GM18507 (cell line): Measurements from ENCODE around the gene TUBGCP6.
A peak's percentile ranks its signal among the peaks of the same experiment; 100 is the strongest.

ENCODE experiments used
- DNase-seq: peaks from one replicate; pipeline ENCODE4 v3.0.0; 2011; ENCODE audit warnings: low read depth; ENCODE audit not compliant: insufficient read length; ENCODE audit errors: extremely low spot score
- FAIRE-seq: peaks from 2 replicates; lab custom pipeline; 2011; peaks lifted over from hg19 to GRCh38; lab: Jason Lieb, UNC

Gene TUBGCP6

DNA sequence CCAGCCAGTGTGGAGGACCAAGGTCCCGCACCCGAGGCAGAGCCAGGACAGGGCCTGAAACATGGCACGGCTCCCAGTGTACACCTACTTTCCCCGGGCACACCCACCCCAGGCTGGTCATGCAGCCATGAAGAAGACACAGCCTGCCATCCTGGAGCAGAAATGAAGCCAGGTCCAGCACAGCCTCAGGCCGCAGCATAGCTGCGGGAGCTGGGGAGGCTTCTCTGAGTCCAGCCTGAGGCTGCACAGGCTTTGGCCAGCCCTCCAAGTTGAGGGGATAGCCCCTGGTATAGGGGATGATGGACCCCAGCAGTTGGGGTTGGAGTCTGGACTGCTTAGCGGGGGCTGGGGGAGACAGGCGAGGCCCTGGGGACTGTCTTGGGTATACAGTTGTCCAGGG, 9.1 kb upstream of the TUBGCP6 start:
- no peak for FAIRE-seq
- DNase-seq = no peak

DNA sequence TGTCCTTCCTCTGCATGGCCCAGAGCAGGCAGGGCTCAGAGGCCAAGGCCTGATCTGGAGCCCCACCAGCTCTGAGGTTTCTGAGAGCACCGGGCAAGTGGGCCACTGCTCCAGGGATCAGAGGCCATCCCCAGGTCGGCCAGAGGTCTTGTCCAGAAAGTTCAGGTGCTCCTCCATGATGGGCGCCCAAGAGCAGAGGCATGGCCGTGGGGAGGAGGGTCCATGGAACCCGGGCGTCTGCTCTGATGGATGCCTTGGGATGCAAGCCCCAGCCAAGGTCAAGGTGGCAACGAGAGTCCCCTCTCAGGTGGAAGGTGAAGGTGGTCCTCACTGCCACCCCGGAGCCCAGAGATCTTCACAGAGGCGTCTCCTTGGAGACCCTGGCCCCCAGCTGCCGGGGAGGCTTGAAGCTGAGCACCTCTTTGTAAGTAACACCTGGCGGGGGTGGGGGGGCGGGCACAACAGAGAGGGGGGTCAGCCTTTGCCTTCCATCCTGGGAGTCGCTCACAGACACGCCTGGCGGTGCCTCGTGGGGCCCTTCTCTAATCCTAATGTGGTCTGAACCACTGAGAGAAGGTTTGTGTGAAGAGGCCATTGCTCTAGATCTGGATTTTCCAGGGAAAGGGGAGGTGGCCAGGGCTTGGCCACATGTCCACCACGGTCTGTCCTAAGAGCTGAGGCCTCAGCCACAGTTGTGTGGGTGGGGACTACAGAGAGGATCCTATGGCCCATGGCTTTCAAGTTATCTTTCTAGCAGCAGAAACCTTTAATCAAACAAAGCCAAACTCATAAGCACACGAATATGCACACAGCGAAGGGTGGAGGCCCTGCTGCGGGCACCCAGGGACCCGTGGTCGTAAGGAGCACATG, 8.5 kb upstream of the TUBGCP6 start:
- FAIRE-seq (no peak), DNase-seq (no peak)

DNA sequence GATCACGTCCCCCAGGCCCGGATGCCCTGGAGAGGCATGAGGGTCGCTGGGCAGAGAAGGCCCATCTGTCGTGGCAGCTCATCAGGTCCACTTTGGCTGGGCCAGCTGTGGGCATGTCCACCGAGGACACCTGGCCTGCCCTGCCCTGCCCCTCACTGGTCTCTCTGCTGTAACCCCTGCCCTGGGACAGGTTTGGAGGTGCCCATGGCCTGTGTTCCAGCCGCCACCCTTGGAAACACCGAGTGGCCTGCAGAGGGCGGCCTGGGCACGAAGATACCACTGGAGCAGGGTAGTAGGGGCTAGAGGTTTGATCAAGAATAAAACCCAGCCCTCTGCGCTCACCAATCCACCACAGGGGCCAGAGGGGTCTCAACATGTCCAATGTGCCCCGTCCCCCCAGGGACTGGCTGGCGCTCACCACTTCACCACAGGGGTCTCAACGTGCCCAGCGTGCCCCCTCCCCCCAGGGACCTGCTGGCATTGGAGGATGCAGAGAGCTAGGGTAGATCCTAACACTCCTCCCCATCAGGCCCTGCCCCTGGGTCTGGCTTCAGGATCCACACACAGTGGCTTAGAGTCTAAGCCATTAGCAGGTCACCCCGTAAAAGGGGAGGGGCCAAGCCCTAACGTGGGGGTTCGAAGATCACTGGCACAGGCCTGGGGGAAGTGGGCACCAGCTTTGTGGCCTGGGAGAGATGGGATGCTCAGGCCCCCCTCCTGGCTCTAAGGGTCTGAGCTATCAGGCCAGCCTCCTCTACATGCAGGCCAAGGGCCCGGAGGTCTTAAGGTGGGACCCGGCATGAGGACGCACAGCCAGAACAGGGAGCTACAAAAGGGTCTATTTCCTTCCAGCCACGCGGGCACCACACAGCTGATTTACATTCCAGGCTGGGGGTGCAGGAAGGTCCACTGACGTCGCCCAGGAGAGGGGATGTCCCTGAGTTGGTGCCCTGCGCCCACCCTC, 7.5 kb upstream of the TUBGCP6 start:
- peak; percentile 80 for FAIRE-seq
- no peak for DNase-seq

DNA sequence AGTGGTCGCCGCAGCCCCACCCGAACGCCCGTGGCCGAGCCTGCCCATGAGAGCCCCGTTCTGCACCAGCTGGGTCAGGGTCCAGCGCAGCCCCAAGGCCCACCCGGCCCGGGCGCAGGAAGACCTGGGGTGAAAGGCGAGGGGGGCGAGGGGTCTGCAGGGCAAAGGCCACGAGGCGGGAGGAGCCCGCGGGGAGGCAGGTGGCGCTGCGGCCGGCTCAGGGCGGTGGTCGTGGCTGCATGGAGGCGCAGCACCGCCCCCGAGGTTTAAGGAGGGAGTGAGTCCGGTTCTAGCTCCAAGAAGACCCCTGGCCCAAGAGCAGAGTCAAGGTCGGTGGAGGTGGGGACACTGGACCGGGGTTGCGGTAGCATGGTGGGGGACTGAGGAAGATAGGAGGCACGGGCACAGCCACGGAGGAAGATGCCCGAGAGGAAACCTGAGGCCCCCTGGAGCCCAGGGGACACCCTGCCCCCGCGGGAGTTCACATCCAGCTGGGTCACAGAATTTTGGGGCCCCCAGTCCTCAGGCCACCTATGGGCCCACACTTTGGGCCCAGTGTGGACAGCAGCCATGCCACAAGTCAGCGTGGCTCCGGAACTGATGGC, 6.8 kb upstream of the TUBGCP6 start:
- DNase-seq (no peak), FAIRE-seq (no peak)

DNA sequence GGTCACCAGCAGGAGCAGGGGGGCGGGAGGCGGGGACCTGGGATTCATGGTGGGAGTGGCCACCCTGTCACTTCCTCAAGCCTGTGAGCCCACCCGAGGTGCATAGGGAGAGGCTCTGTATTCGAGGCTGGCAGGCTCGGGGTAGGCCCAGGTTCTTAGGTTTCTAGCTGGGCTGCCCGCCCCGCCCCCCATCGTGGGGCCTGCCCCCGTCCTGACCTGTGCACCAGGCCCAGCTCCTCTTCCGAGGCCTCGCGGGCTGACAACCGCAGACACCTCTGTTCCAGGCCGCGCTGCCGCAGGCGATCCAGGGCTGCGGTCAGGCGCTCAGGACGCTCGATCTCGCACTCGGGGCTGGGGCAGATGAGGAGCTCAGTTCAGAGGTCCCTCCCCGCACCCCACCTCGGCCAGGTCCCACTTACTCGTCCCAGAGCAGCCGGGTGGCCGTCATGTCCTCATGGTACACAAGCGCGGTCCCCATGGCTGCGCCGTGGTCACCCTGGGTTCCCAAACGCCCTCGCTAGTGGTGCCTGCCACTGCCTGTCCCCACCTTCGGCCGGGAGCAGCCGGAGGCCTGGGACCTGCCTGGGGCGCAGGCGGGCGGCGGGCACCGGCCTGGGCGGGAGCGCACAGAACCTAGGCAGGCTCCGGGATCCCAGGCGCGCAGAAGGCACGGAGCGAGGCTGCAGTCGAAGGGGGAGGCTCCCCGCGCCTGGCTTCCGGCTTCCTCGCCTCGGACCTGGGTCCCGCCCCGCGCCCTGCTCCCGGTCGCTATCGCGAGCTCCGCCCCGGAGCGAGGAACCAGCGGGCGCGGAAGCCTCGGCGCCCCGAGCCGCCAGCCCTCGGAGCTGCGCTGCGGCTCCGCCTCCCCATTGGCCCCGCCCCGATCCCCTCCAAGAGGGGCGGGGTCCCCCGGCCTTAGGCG, 6.0 kb upstream of the TUBGCP6 start, which contains the start of gene HDAC10:
Gene HDAC10 (minus strand): TSS at position 711 of the 922 bp plus-strand sequence. CDS start 233 bp downstream, at position 478.
- FAIRE-seq (peak; percentile 89), DNase-seq (peak; percentile 78)

DNA sequence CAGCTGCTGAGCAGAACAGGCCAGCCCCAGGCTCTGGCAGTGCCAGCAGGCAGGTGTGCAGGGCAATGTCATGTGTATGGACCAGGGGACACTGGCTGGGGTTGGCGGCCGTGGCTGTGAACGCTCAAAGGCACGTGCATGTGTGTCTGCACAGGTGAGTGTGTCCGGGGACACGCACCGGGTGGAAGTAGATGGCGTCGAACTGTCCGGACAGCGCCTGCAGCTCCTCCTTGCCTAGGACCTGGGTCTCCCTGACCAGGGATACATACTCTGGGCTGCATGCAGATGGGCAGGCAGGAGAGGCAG, 5.4 kb upstream of the TUBGCP6 start:
- FAIRE-seq = no peak
- no peak for DNase-seq

DNA sequence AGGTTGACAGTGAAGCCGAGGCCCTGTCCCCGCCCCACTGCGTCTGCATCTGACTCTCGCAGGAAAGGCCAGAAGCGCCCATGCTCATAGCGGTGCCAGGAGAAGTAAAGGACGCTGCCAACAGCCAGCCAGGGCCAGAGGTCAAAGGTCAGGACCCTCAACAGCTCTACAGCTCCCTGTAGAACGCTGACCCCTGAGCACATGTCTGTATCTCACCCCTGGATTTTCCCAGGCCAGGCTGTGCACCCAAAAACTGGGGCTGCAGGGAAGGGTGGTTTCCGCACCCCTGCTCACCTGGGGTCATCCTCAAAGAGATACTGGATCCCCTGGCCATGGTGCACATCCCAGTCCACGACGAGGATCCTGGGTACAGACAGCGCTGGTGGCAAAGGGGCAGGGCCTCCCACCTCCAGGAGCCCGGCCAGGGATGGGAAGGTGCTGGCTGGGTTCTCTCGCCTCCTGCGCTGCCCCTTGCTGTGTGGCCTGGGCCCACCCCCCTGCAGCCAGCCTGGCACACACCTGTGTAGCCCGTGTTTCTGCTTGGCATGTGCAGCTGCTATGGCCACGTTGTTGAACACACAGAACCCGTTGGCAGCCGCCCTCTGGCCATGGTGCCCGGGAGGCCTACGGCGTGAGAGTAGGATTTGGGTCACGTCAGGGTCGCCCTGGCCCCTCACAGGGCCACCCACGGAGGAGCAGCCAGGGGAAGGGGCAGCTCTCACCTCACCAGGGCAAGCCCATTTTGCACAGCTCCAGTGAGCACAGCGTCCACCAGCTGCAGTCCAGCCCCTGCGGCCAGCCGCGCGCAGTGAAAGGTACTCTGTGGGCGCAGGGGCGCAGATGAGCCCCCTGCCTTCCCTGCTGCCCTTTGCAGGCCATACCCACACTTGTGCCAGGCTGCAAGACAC, 4.8 kb upstream of the TUBGCP6 start:
- no peak for DNase-seq
- FAIRE-seq = no peak

DNA sequence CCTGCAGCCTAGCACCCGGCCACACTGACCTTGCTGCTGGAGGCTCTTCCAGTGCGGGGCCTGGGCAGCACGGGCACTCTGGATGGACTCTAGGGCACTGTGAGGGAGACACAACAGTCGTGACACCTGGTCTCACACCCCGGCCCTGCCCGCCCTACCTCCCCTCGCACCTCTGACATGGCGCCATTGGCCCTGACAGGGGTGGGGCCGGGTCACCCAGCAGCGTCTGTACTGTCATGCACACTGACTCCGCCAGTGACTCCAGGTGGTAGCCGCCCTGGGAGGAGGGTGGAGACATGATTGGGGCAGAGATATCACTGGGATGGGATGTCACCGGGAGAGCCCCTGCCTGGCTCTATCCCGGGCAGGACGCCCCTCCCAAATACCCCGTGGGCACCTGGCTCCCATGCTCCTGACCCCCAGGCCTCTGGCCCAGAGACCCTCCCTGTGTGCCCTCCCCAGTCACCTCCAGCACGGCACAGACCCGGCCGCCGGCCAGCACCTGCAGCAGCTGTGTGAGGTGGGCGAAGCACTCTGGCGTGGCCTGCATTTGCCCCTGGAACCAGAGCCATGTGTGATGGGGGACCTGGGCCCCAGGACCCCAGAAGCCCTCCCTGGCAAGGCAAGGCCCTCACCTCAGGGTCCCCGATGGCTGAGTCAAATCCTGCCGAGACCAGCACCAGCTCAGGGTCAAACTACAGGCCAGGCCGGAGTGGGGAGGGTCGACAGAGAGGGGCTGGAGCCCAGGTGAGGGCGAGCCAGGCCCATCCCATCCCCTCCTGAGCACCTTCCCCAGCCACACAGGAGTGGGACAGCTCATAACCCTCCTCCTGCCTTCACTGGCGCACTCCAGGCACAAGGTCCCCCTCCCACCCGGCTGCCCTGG, 3.6 kb upstream of the TUBGCP6 start:
- DNase-seq = no peak
- no peak for FAIRE-seq

DNA sequence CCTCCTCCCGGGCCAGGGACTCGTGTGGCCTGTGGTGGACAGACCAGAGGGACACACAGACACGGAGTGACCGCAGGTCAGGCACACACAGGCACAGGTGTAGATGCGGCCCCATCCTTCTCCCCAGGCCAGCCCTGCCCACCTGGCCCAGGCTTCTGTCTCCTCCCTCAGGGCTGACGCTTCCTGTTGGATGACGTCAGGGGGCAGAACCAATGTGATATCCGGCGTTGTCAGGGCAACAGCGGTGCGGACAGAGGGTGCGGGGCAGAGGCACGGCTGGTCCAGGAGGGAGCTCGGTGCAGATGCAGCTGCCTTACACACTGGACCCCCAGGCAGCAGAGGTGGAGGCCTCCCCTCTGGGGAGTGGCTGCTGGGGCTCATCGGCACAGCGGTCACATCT, 2.9 kb upstream of the TUBGCP6 start:
- no peak for DNase-seq
- FAIRE-seq = peak; percentile 85

DNA sequence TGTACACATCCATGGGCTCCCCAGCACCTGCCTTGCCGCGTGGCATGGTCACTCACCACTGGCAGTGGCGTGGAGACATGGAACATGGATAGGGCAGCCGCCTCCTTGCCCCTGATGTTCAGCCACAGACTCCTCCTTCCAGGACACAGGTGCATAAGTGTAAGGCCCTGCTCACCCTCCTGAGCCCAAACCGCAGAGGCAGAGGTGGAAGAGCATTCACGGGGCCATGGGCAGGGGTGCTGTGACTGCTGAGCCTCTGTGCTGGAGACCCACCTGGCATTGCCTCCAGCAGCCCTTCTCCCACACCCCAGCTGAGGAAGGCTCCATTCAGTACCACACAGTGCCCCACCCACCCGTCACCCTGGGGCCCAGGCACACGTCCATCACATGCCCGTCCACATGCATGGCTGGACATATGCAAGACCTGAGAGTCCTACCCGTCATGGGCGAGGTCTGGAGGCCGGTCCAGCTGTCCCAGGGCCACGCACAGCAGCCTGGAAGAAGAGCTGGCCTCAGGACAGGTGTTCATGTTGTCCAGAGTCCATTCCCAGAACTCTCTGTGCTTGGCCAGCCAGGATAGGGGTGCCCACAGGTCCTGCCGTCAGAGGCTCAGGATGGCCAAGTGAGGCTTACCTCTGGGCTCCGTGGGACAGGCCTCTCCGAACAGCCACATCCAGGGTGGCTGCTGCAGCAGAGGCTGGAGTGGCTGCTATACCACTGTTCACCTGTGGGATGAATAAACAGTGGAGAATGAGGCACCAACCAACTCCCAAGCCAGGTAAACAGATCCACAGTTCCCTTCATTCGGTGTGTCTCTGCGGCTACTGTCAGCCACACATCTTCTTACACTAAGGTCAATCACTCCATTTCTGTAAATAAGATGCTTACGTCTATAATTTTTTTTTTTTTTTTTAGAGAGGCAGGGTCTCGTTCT, 1.7 kb upstream of the TUBGCP6 start:
- FAIRE-seq = no peak
- DNase-seq = no peak

DNA sequence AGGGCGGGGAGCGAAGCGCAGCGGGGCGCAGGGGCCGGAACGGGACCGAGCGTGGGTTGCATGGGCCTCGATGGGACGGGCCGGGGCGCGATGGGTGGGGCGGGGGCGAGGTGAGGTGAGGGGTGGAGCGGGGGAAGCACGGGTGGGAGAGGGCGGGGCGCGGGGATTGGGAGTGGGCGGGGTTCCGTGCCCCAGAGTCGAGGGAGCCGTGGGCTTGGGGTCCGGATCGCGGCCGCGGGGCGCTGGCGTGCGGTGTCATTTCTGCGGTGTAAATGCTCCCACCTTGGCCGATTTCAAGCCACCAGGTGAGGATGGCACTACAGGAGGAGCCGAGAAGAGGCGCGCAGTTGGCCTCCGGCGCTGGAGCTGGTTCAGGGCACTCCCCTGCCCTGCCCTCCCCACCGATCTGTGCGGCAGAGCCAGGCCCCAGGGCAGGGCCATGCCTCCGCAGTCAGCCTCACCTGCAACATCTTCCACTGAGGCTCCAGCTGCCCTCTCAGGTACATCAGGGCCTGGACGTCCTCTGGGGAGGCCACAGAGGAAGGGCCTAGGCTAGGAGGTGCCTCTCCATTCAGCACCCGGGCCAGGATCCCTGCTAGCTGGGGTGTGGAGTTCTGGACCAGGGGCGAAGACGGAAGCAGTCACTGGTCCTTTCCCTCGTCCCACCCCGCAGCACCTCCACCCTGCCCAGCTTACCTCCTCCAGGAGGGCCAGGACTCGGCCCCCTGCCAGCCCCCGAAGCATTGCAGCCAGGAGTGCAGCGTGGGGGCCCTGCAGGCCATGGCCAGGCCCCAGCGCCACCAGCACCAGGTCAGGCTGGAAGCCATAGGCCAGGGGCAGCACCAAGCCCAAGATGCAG, 620 bp upstream of the TUBGCP6 start:
- FAIRE-seq = no peak

DNA sequence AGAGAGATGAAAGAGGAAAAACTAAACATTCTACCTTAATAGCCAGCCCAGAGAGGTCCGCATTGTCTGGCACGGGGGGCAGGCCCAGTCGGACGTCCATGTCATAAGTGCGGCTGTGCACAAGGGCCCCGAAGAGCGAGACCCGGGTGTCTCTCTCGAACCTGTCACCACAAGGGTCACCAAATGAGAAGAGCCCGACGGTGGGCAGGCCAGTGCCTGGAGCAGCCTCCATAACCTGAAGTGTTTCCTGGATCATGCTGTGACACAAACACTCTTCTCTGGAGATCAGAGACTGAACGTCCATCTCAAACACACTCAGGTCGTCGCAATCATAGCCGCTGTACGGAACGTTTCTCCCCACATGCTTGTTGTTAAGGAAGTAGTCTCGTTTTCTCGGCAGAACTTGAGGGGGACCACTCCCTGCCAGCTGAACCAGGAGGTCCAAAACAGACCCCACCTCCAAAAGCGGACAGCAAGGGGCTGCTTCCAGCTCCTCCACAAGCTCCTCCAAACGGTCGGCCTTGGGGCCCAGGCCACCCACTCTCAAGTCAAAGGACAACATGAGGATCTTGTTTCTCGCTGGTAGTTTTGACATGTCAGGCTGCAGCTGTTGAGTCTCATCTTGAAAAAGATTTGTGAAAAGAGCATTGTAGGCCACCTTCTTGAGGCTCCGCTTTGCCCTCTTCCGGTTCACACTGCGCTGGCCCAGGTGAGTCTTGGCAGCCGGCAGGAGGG, 971 bp downstream of the TUBGCP6 start:
- FAIRE-seq = no peak
- no peak for DNase-seq

More for the DNA sequence above, 620 bp upstream of the TUBGCP6 start:
- DNase-seq = no peak

DNA sequence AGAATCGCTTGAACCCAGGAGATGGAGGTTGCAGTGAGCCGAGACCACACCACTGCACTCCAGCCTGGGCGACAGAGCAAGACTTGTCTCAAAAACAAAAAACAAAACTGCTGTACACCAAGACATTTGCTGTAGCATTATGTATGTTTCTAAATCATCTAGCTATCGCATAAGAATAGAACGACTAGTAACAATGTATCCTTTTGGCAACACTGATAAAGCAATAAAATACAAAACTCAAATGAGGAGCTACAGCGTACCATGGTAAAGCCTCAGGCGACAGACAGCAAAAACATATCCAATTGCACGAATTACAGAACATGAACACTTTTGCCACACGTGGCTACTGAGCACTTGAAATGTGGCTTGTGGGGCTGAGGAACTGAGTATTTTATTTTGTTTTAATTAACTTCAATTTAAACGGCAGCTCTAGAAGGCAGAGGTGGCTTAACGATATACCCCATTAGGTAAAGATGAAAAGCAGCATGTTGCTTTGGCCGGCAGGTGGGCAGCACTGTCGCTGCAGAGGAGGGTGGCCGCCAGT, 2.3 kb downstream of the TUBGCP6 start:
- FAIRE-seq (no peak), DNase-seq (no peak)

DNA sequence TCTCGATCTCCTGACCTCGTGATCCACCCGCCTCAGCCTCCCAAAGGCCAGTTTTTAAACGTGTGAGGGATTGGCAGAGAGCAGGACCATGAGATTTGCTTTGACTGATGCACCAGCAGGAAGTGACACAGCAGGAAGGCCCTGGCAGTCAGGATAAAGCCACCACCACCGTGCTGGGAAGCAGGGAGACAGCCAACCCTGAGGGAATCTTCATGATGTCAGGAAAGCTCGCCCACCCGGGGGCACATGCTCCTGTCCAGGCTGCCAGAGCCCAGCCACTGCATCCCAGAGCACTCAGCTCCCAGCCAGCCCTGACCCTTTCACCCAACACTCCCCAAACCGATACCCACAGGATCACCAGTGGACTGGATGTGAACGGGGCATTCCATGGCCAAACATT, 6.1 kb downstream of the TUBGCP6 start:
- DNase-seq = no peak
- FAIRE-seq = no peak
